Vagina (tissue), 2 donors: ENCODE measurements around the gene SLC1A2.

ENCODE experiments used
- CTCF ChIP-seq, 3 experiments: fragments of 450-650 bp in 2 of 3; fragments of 200-600 bp in 1 of 3; sonication (generic) in 1 of 3; IDR thresholded peaks; one replicate each; pipeline ENCODE4 v1.5.1; 2017 to 2019; ENCODE audit warnings: antibody characterized with exemption in 3 of 3, mild to moderate bottlenecking in 2 of 3, moderate library complexity in 2 of 3
- POLR2A ChIP-seq, 2 donors: fragments of 450-650 bp; IDR thresholded peaks; one replicate each; pipeline ENCODE4 v1.6.1; 2017; ENCODE audit warnings: antibody characterized with exemption in 2 of 2, mild to moderate bottlenecking in 2 of 2, moderate library complexity in 2 of 2
- POLR2AphosphoS5 ChIP-seq, 2 donors: sonication (generic); formaldehyde crosslinking; IDR thresholded peaks; one replicate each; pipeline ENCODE4 v1.9.0; 2017; ENCODE audit warnings: antibody characterized with exemption in 2 of 2, mild to moderate bottlenecking in 2 of 2, low read depth in 1 of 2; ENCODE audit not compliant: insufficient read depth in 1 of 2

GRCh38 chr11:35304900-35305460, 114.4 kb downstream of the SLC1A2 start:
- no peak for TF ChIP-seq CTCF (IDR thresholded peaks at IDR 0.05)
- TF ChIP-seq POLR2A (IDR thresholded peaks at IDR 0.05): no peak
- TF ChIP-seq POLR2AphosphoS5 (IDR thresholded peaks at IDR 0.05; ENCODE audit: insufficient read depth in 1 of 2, low read depth in 1 of 2): no peak
